Activated CD4-positive, alpha-beta T cell treated with anti-CD3 and anti-CD28 coated beads, Interleukin-2, amount 50 U/mL, for 24 hours (primary cell): ENCODE data around the gene GUCY2D.
"Not testable (repeated sequence)": the region's sequence is repeated elsewhere in the genome, so short reads cannot be mapped to it uniquely, and the experiment has no call there.

Experiments used
- DNase-seq, 2 donors: peaks; one replicate each; pipeline ENCODE4 v3.0.0-alpha.2; 2020; ENCODE audit warnings: low read depth in 1 of 2, low spot score in 1 of 2

GUCY2D gene

DNA sequence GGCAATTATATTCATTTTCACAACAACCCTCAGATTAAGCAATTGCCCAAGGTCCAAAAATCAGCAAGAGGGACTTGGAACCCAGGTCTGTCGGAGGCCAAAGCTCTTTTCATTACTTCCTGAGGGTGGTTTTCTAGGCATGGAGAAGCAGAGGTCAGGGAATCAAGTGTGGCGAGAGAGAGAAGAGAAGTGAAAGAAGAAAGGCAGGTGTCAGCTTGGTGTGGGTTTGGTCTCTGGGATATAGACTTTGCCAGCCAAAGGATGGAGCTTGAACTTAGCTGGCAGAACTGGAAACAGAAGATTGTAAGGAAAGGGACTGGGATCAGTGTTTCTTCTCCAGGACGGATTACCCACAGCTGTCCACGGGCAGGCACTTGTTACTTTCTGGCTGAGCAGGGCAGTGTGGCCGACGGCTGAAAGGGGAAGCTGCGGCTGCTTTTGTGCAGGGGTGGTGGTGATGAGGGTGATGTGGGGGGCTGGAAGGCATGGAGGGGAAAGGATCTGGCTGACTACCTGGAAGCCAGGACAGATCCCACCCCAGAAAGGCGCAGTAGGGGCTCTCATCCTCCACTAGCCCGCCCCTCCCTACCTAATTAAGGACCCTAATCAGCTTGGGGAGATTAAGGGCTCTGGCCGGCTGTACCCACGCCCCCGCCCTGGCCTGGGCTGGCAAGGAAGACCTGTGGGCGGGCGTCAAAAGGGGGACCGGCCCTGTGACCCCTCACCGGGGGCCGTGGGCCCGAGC lies at the start of gene GUCY2D:
GUCY2D (plus strand) TSS at position 640 of the 745 bp plus-strand sequence. CDS start 433 bp downstream, outside the sequence.
- no peak for DNase-seq

DNA sequence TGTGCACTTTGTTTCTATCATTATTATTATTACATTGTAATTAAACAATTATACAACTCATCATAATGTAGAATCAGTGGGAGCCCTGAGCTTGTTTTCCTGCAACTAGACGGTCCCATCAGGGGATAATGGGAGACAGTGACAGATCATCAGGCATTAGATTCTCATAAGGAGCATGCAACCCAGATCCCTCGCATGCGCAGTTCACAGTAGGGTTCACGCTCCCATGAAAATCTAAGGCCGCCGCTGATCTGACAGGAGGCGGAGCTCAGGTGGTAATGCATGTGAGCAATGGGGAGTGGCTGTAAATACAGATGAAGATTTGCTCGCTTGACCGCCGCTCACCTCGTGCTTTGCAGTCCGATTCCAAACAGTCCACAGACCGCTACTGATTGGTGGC lies 49.1 kb upstream of the GUCY2D start:
- DNase-seq: not testable (repeated sequence)

- no peak for DNase-seq
Measured at GRCh38 chr17:7955414-7956227, 46.8 kb upstream of the GUCY2D start.

GRCh38 chr17:7956228-7956965 lies 46.0 kb upstream of the GUCY2D start:
- no peak for DNase-seq

GRCh38 chr17:7959503-7960253 lies 42.7 kb upstream of the GUCY2D start:
- no peak for DNase-seq

DNA sequence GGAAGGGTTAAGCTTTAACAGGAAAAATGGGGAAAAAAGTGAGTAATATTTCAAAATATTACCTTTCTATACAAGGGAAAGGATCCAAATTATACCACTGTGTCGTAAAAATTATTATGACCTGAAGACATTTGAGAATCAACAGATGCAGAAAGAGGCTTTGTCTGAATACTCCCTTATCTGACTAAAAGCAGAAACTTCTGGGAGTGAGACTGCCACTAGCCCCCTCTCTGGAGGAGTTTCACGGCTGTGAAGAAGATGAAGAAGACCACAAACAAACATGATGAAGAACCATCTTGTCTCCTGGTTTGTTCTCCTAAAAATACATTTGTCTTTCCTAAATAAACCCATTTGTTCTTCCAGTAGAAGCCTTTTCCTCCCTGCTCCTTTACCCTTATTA lies 41.0 kb upstream of the GUCY2D start:
- no peak for DNase-seq

GRCh38 chr17:7967751-7968150 lies 34.7 kb upstream of the GUCY2D start:
- DNase-seq: no peak

DNA sequence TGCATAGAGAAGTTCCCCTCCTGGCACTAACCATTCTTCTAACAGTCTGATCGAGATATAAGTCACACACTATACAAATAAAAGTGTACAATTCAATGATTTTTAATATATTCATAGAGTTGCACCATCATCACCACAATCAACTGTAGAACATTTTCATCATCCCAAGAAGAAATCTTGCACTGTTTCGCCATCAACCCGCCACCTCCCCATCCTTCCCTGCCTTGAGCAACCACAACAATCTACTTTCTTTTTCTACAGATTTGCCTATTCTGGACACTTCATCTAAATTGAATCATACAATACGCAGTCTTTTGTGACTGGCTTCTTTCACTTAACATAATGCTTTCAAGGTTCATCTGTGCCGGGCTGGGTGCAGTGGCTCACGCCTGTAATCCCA lies 33.0 kb upstream of the GUCY2D start:
- DNase-seq: no peak

DNA sequence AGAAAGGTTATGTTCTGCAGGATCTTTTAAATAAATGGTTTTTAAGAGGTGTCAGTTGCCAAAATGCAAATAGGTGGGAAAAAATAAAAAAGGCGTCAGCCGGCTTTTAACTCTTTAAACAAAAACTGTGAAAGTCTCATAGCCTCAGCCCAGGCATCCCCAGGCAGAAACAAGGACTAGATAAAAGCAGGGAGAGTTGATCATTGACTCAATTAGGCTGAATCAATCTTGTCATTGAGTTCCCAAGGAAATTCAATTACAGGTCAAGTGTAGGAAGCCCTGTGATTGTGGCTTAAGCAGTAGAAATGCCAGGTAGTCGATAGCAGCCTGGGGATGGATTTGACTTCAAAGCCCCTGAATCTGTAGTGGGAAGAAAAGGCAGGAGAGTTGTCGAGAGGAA lies 30.8 kb upstream of the GUCY2D start:
- no peak for DNase-seq

GRCh38 chr17:7972131-7972785 lies 30.2 kb upstream of the GUCY2D start:
- DNase-seq: no peak

- DNase-seq: no peak
Measured at GRCh38 chr17:7974638-7975131, 27.7 kb upstream of the GUCY2D start.

DNA sequence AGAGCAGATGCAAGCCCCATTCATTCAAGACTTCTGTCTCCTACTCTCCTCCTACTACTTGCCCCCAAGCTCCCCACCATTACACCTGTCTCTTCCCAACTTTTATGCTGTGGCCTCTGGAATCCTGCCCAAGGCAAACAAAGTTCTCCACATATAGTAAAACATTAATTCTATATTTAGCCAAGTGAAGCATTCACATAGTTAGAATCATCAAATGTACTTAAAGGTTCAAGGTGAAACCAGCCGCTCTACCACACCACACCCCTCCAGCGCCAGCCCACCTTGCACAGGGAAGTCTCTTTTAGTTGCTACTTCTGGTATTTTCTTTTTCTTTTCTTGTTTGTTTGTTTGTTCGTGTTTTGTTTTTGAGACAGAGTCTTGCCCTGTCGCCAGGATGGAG lies 25.4 kb upstream of the GUCY2D start:
- DNase-seq: no peak

DNA sequence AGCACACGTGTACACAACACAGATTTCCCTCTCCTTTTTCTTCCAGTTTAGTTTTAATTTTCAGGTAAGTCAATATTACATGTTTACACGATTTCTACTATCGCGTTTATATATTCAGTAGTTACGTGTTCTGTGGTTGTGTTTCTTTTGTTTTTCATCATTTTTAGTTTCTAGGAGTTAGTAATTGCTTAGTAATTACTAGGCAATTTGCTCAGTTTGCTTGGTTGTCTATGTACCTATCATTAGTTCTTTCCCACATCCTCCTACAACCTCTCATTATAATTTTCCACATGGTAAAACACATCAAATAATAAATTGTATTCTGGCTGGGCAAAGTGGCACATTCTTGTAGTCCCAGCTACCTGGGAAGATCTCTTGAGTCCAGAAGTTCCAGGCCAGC lies 24.6 kb upstream of the GUCY2D start:
- DNase-seq: no peak

DNA sequence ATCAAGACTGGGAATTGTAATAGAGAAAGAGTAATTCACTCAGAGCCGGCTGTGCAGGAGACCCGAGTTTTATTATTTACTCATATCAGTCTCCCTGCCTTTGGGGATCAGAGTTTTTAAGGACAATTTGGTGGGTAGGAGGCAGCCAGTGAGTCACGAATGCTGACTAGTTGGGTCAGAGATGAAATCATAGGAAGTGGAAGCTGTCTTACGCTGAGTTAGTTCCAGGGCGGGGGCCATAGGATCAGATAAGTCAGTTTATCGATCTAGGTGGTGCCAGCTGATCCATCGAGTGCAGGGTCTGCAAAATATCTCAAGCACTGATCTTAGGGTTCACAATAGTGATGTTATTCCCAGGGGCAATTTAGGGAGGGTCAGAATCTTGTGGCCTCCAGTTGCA lies 20.2 kb upstream of the GUCY2D start:
- no peak for DNase-seq

GRCh38 chr17:7982666-7983065 lies 19.7 kb upstream of the GUCY2D start:
- no peak for DNase-seq

DNA sequence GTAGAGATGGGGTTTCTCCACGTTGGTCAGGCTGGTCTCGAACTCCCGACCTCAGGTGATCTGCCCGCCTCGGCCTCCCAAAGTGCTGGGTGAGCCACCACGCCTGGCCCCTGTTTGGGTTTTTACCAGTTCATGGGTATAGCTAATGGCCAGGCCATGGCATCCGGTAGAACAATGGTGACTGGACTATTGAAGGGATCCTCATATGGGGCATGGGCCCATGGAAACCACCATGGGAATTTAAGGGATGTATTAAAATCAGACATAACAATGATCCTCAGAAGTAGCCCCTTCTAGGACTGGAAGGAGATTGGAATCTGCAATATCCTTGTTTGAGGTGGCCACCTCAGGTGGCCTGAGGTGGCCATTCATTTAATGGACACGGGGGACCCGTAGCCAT lies 17.5 kb upstream of the GUCY2D start:
- DNase-seq: no peak

DNA sequence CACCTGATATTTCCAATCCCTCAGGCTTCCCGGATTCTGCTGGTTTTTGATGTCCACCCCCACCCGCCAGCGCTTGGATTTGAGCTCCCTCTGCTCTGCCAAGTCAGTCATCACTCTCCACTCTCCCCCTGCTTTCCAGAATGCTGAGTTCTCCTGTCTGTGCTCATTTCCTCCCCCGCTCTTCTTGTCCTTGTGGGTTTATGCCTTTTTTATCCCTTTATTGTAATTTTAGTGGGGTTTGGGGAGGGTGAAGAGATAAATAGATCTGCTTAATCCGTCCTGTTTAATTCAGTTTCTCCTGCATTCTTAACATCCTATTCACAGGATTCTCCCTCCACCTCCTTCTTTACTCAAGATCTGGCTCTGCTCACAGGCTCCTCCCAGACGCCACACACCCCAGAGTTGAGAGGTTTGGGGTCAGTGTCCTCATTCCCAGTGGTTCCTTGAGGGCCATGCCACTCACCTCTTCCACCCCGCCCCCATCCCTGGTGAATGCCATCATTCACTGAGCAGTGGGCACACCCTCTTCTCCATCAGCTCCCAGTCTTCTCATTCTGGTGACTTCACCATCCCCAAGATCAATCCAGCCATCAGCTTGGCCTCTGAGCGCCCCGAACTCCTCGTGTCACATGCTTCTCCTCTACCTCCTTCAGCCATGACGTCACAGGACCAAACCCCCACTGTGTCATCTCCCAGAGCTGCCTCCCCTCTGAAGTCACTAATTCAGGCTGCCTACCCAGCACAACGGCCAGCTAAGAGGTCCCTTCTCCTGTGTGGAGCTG lies 15.1 kb upstream of the GUCY2D start:
- no peak for DNase-seq

DNA sequence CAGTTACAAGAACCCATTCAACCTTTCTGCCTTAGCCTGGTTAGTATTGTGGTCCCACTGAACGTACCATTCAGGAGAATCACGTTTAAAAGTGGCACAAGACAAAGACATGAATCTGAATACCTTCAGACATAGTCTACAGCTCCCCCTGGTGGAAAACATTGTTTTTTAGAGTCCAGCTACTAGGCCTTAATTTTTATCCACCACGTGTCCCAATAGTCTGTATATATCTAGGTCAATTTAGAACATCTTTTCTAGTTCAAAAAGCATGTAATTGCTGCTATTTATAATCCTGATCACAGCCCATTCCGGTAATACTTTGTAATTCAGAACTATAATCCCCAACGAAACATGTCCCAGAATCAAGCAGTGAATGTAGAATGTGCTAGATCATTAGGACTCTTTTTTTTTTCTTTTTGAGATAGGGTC lies 13.7 kb upstream of the GUCY2D start:
- peak in 1 of 2 donors; percentile 79 for DNase-seq
